HG02623 (cell line): ENCODE measurements around the gene OR14J1.
"Not testable (repeated sequence)": the region's sequence is repeated elsewhere in the genome, so short reads cannot be mapped to it uniquely, and the experiment has no call there.

ENCODE experiments used
- ATAC-seq: cut with Tn5 transposase; IDR thresholded peaks from one replicate; pipeline ENCODE4 v1.9.1; 2021; ENCODE audit warnings: moderate library complexity; ENCODE audit not compliant: unreplicated experiment

Gene OR14J1, protein sequence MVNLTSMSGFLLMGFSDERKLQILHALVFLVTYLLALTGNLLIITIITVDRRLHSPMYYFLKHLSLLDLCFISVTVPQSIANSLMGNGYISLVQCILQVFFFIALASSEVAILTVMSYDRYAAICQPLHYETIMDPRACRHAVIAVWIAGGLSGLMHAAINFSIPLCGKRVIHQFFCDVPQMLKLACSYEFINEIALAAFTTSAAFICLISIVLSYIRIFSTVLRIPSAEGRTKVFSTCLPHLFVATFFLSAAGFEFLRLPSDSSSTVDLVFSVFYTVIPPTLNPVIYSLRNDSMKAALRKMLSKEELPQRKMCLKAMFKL

DNA sequence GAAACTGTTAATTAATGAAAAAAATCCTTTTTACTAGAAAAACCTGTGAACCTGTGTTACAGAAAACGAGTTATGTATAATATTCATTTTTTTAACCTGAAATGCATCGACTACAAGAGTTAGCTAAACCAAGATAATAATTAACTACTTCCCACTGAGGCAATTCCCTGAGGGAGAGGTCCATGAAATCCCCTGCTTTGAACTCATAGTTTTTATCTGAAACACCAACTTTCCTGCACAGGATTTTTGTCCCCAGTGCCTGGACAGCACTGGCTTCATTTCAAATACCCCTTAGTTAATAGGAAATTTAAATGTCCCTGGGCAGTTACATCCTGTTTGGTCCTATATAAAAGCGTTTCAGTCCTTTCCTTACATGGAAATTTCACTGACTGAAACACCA lies at the start of gene OR14J1:
Gene OR14J1 (plus strand): TSS at position 386 of the 400 bp plus-strand sequence. CDS start 4,989 bp downstream, outside the sequence.
- no peak for ATAC-seq

- ATAC-seq = no peak
These were observed 49.8 kb upstream of the OR14J1 start for GRCh38 chr6:29251736-29252135.

- ATAC-seq = no peak
These were observed 46.0 kb upstream of the OR14J1 start for GRCh38 chr6:29255530-29255929.

GRCh38 chr6:29259721-29260120 lies 41.8 kb upstream of the OR14J1 start:
- no peak for ATAC-seq

- no peak for ATAC-seq
These were observed 38.5 kb upstream of the OR14J1 start for GRCh38 chr6:29263001-29263400.

DNA sequence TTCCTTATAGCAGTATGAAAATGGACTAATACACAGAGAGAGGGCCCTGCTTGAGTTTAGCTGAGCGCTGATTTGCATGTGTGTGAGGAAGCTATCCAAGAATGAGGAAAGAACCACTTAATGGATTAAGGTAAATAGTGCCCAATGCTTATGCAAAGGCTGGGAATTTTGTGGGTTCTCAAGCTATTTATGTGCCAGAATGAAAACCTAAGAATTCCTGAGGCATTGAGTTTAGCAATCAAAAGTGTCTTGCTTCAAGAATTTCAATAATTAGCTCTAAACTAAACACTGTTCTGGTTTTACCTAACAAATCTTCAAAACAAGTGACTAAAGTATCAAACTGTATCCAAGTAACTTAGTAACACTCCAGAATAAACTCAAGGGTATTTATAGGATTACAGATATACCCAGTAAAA lies 7.0 kb upstream of the OR14J1 start:
- no peak for ATAC-seq

DNA sequence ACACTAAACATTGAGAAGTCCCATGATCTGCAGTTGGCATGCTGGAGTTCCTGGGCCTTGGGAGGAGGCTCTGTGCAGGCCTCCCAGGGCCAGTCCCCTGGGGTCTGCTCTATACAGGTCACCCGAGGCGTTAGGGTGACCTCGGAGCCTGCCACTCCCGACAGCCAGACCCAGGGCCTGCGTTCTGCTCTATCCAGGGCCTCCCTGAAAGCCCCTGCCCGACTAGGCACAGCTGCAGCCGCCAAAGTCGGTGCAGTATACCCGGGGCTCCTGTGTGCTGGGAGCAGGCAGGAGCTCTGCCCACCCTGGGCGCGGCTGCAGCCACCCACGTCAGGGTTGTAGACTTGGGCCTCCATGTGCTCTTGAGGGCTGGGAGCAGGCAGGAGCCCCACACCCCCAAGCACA lies 6.3 kb upstream of the OR14J1 start:
- ATAC-seq = no peak

DNA sequence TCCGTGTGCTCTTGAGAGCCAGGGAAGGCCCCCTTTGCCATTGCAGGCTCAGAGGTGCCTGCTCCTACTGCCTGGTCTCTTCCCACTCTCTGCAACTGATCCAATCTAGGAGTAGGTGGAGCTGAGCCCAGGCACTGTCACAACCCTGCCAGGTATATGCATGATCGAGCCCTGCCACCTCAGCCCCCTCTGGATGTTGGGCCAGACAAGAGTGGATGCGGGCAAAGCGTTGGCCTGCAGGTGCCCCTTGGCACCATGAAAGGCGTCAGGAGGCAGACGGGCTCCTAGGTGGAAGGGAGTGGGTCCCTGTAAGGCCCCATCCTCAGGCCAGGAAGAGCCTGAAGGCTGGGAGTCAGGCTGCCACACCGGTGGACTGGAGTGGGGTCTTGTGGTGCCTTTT lies 5.9 kb upstream of the OR14J1 start:
- no peak for ATAC-seq

GRCh38 chr6:29319931-29320330 lies 18.4 kb downstream of the OR14J1 start:
- ATAC-seq = no peak

GRCh38 chr6:29323332-29323731 lies 21.8 kb downstream of the OR14J1 start:
- ATAC-seq = not testable (repeated sequence)

DNA sequence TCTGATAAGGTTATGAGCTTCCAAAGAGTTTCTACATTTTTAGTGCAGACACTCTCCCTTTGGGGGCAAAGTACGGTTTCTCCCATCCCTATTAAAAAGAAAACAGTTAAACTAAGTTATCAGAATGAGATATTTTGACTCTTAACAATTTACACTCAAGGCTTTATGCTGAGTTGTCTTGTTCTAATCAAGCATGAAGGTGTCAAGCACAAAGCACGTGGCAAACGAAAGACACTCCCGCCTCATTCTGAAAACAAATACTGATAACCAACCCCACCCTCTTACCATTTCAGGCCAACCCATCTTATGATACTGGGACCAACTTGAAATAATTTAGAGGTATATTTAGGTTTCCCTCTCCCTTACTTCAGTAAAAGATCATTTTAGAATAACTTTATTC lies 24.3 kb downstream of the OR14J1 start:
- ATAC-seq = no peak

DNA sequence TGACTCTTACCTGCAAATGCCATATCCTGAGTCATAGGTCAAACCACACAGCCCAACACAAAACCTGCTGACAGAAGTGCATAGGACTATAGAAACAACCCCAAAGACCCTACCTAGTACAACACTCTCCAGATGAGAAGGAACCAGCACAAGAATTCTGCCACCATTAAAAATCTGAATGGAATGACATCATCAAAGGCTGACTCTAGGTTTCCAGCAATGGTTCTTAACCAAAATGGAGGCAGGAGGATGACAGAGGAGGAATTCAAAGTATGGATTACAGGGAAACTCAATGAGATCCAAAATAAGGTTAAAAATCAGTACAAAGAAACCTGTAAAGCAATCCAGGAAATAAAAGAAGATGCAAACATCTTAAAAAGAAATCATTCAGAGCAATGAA lies 31.2 kb downstream of the OR14J1 start:
- ATAC-seq = no peak

GRCh38 chr6:29336269-29336668 lies 34.8 kb downstream of the OR14J1 start:
- no peak for ATAC-seq

GRCh38 chr6:29345380-29345779 lies 43.9 kb downstream of the OR14J1 start:
- ATAC-seq = no peak

- not testable (repeated sequence) for ATAC-seq
These were observed 47.8 kb downstream of the OR14J1 start for GRCh38 chr6:29349348-29349747.

DNA sequence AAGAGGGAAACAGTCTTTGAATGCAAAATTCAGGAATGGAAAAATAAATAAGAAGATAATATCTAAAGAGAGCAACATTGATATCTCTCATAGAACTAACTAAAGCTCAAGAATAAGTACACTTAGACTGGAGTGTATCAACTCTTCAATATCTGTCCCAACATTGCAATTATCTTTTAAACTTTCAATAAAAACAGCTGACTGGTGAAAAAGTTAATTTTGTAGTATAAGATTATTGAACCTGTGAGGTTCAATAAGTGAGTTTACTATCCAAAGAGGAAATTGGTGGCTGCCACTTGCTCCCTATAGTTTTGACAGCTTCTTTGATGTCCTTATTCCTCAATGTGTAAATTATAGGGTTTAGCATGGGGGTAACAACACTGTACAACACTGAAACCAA lies 53.5 kb downstream of the OR14J1 start:
- no peak for ATAC-seq

DNA sequence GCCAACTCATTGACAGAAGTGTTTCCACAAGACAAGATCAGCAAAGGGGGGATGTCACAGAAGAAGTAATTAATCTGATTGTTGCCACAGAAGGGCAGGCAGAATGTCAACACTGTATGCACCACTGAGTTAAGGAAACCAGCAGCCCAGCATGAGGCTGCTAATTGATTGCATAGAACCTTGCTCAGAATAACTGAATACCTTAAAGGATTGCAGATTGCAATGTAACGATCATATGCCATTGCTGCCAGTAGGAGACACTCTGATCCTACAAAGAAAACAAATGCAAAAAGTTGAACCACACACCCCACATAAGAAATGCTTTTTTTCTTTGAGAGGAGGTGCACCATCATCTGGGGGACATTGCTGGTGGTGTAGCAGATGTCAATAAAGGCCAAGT lies 54.1 kb downstream of the OR14J1 start:
- ATAC-seq = no peak
